Muscle layer of duodenum (tissue), 2 donors: Measurements from ENCODE around the gene PRKAG2.

ENCODE experiments used
- H3K27ac ChIP-seq: one replicate; pipeline ENCODE4 v1.7.0; 2013; ENCODE audit warnings: mild to moderate bottlenecking, low read length
- H3K27me3 ChIP-seq: one replicate; pipeline ENCODE4 v1.7.0; 2013; ENCODE audit warnings: low read depth, mild to moderate bottlenecking, control low read depth, low read length
- H3K36me3 ChIP-seq, 2 donors: one replicate each; pipeline ENCODE4 v1.7.0; 2013; ENCODE audit warnings: low read length in 2 of 2, control low read depth in 1 of 2, mild to moderate bottlenecking in 1 of 2; ENCODE audit not compliant: insufficient read depth in 2 of 2, control insufficient read depth in 1 of 2
- H3K4me1 ChIP-seq, 2 donors: one replicate each; pipeline ENCODE4 v1.7.0; 2013; ENCODE audit warnings: low read length in 2 of 2, mild to moderate bottlenecking in 2 of 2, control low read depth in 1 of 2, moderate library complexity in 1 of 2; ENCODE audit not compliant: insufficient read depth in 2 of 2, control insufficient read depth in 1 of 2
- H3K4me3 ChIP-seq, 2 donors: one replicate each; pipeline ENCODE4 v1.7.0; 2013; ENCODE audit warnings: low read length in 2 of 2, low read depth in 1 of 2, mild to moderate bottlenecking in 1 of 2
- H3K9me3 ChIP-seq, 2 donors: one replicate each; pipeline ENCODE4 v1.7.0; 2013; ENCODE audit warnings: low read length in 2 of 2, control low read depth in 1 of 2, mild to moderate bottlenecking in 1 of 2; ENCODE audit not compliant: control insufficient read depth in 1 of 2
- donor health status: healthy.

The PRKAG2 gene

DNA sequence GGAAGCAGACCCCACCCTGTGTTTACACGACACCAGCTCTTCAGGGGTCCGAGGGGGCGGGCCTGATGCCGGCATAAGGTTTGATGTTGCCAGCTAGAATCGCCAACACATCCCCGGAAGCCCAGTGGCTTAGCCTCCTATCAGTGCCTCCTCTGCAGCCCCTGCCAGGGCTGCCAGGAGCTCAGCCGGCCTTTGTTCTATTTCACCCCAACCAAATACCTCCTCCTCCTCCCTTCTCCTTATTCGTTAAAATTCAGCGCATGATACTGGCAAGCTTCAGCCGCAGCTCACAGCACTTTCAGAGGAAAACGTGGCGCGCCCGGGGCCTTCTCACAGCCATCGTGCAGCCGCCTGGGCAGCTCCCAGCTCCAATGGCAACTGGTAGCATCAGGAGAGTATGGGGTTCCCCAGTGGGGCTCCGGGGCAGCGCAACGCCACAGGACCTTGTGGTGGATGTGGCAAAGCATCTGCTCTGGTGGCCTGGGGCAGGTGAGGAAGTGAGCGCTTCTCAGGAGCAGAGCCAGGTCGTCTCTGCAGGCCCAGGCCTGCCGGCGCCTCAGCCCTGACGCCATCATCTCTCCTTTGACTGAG is 180.9 kb downstream of the PRKAG2 start:
- no peaks in the 10 kb centered on the region for H3K27me3 ChIP-seq
- H3K4me1 ChIP-seq, result peaks cover 6 to 10% of the 10 kb centered on the region in 2 donors
- no peak overlapping the region for H3K4me3 ChIP-seq
- H3K36me3 ChIP-seq, result no peaks in the 10 kb centered on the region
- H3K27ac ChIP-seq, result no peak overlapping the region
- no peaks in the 10 kb centered on the region for H3K9me3 ChIP-seq

DNA sequence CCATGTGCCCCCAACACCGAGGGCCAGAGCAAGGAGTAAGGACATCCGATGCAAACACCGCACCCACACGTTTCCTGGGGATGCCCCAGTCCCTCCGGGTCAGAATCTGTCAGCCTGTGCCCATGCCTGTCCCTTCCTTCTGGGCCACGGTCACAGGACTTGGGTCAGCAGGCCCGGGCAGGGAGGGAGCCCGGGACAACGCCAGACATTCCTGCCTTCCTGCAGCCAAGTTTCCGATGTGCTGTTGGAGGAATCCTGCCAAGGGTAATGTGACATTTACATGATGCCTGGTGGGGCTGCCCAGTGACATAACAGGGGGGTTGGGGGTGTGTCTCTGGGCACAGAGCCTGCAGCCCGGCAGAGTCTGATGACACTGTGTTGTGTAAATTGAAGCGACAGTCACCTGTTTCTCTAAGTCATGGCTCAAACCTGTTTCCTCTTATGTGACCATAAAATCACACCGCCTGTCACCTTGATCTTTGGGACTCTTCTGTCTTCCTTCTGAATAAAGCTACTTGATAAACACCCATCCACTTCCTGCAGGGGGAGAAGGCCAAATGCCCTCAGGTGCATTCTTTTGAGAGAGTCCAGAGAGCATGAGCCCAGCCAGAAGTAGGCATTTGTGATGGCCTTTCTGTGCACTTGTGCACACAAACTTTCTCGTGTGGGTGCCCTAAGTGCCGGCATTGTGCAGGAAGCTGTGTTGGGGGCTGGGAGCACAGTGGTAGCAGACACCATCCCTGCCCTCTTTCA is 181.9 kb downstream of the PRKAG2 start:
- Histone ChIP-seq H3K27ac (no peak overlapping the region), H3K36me3 (no peaks in the 10 kb centered on the region), H3K4me3 (no peak overlapping the region), H3K9me3 (no peaks in the 10 kb centered on the region), H3K4me1 (peaks cover 6 to 10% of the 10 kb centered on the region in 2 donors), H3K27me3 (no peaks in the 10 kb centered on the region)

DNA sequence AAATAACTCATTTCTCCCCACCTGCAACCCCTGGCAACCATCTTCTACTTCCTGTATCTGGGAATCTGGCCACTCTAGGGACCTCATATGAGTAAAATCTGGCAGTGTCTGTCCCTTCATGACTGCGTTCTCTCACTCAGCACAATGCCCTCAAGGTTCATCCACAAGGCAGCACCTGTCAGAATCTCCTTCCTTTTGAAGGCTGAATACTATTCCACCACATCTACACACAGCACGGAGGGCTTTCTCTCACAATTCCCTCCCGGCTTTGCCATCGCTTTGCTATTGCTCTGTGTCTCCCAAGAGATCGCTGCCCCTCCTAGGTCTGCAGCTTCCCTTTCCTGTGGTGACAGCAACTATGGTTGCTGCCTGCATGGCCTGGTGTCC is 182.5 kb downstream of the PRKAG2 start:
- no peaks in the 10 kb centered on the region for H3K27me3 ChIP-seq
- H3K9me3 ChIP-seq, result no peaks in the 10 kb centered on the region
- no peak overlapping the region for H3K4me3 ChIP-seq
- peaks cover 6 to 10% of the 10 kb centered on the region in 2 donors for H3K4me1 ChIP-seq
- H3K27ac ChIP-seq, result no peak overlapping the region
- H3K36me3 ChIP-seq, result no peaks in the 10 kb centered on the region

DNA sequence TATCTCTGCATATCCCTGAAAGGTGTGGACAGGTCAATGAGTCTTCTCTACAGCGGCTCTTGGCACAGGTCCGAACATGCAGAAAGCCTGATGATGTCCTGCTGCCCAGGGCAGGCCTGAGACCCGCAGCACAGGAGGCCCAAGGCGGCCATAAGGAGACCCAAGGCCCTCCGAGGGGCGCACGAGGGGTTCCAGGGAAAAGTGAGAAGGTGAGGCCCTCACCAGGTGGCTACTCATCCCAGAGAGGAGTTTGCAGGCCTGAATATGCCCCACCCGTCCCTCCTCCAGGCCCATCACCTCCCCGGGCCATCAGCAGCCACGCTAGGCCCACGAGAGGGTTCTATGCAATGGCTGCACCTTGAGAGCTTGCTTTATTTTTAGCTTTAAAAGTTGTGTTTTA is 183.8 kb downstream of the PRKAG2 start:
- no peak overlapping the region for H3K4me3 ChIP-seq
- no peaks in the 10 kb centered on the region for H3K27me3 ChIP-seq
- H3K9me3 ChIP-seq, result no peaks in the 10 kb centered on the region
- peaks cover 6 to 10% of the 10 kb centered on the region in 2 donors for H3K4me1 ChIP-seq
- no peaks in the 10 kb centered on the region for H3K36me3 ChIP-seq
- H3K27ac ChIP-seq, result no peak overlapping the region

DNA sequence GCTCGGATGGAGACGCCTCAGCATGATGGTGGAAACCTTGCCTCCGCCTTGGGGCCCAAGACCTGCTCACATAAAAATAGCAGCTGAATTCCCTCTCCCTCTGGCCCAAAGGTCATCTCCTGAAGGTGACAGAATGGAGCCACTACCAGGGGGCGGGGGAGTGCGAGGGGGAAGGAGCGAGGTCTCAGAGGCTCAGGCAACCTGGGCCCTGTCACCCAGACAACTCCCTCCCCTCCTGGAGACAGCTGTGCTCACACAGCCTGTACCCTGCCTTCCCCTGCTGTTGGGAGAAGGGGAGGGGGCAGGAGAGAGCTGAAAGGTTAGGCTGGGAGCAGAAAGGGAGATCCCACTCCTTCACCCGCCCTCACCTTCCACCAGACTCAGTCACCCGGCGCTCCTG is 184.2 kb downstream of the PRKAG2 start:
- Histone ChIP-seq H3K4me1 (peaks cover 7 to 11% of the 10 kb centered on the region in 2 donors), H3K9me3 (no peaks in the 10 kb centered on the region), H3K36me3 (no peaks in the 10 kb centered on the region), H3K27ac (no peak overlapping the region), H3K27me3 (no peaks in the 10 kb centered on the region), H3K4me3 (no peak overlapping the region)

DNA sequence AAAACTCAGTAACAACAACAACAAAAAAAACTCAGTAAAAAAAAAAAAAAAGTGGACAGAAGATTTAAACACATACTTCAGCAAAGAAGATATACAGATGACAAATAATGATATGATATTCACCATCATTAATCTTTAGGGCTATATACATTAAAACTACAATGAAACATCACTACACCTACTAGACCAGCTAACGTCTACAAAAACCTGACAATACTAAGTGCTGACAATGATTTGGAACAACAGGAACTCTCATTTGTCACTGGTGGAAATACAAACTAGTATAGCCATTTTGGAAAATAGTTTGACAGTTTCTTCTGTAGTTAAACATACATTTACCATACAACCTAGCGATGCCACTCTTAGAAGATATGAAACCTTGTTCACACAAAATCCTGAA is 185.5 kb downstream of the PRKAG2 start:
- no peak overlapping the region for H3K27ac ChIP-seq
- H3K9me3 ChIP-seq, result no peaks in the 10 kb centered on the region
- H3K4me1 ChIP-seq, result peaks cover 11 to 15% of the 10 kb centered on the region in 2 donors
- no peaks in the 10 kb centered on the region for H3K36me3 ChIP-seq
- H3K27me3 ChIP-seq, result no peaks in the 10 kb centered on the region
- no peak overlapping the region for H3K4me3 ChIP-seq

DNA sequence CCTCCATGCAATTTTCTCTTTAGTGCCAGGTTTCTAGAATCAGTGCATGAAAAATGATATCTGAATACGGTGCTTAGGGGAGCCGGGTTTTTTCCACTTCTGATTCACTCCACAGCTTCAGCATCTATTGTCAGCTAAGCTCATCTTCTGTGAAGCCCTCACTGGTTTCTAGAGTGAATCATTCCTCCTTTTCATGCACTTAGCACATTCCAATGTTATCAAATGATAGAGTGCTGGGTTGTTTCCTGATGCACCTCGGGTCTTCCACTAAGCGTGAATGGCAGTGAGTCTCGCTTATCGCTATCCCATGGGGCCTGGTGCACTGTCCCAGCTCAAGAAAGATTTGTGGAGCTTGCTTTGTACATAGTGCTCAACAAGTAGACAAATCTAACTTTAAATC is 186.3 kb downstream of the PRKAG2 start:
- Histone ChIP-seq H3K36me3 (no peaks in the 10 kb centered on the region), H3K27me3 (no peaks in the 10 kb centered on the region), H3K4me3 (no peak overlapping the region), H3K9me3 (no peaks in the 10 kb centered on the region), H3K27ac (no peak overlapping the region), H3K4me1 (peaks cover 11 to 14% of the 10 kb centered on the region in 2 donors)

DNA sequence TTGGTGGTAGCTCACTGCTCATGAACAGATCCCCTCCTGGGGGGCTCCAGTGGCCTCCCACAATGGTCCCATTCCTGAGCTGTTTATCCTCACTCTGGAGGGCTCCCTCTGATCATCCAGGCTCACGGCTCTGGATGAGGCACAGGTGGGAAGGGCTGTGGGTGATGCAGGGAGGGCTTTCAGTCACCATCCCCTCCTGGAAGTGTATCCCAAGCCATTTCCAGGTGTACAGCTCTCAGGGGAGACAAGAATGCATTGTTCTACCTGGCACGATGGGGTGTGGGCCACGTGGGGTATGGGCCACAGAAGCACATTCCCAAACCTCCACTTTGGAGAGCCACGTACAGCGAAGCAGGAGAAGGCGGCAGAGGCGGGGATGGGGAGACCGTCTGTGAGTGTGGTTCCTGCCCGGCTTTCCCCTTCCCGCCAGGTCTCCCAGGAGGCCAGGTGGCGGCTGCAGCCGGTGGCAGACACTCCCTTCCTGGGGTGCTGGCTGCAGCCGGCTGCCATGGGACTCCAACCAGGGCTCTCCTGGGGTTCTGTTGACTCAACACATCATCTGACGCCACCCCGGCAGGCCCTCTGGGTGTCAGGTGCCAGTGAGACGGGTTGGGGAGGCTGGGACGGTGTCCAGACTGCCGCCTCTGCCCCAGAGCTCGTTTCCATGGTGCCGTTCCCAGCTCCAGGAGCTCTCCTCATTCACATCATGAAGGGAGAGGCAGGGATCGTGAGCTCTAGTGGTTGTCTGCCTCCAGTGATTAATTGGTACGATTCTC is 187.5 kb downstream of the PRKAG2 start:
- Histone ChIP-seq H3K36me3 (no peaks in the 10 kb centered on the region), H3K4me1 (peaks cover 5% of the 10 kb centered on the region in 2 donors), H3K27ac (peak overlapping the region; percentile 46), H3K4me3 (no peak overlapping the region), H3K9me3 (no peaks in the 10 kb centered on the region), H3K27me3 (no peaks in the 10 kb centered on the region)

DNA sequence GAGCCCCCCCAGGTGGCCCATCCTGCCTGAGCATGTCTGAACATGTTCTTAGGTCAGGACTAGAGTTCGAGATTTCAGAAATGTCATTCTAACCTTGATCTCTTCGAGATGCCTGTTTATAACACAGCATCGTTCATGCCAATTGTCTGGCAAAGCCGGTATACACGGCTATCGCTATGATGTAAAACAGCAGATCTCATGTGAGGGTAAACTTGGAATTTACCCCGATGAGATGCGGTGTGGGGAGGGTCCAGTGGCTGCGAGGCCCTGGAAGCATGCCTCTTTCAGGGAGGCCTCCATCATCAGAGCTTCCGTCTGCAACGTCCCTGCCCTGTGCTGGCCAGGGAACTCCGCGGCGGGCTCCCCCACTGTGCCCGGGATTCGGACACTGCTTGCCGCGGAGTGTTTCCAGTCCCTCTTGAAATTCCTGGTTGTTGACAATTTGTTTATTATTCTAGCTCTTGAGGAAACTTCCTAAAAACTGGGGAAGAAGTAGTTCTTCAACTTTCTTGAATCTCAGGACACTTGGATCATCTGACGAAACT is 188.6 kb downstream of the PRKAG2 start:
- no peak overlapping the region for H3K4me3 ChIP-seq
- H3K27me3 ChIP-seq, result no peaks in the 10 kb centered on the region
- no peaks in the 10 kb centered on the region for H3K9me3 ChIP-seq
- no peak overlapping the region for H3K27ac ChIP-seq
- peaks cover 5% of the 10 kb centered on the region in 2 donors for H3K4me1 ChIP-seq
- no peaks in the 10 kb centered on the region for H3K36me3 ChIP-seq

DNA sequence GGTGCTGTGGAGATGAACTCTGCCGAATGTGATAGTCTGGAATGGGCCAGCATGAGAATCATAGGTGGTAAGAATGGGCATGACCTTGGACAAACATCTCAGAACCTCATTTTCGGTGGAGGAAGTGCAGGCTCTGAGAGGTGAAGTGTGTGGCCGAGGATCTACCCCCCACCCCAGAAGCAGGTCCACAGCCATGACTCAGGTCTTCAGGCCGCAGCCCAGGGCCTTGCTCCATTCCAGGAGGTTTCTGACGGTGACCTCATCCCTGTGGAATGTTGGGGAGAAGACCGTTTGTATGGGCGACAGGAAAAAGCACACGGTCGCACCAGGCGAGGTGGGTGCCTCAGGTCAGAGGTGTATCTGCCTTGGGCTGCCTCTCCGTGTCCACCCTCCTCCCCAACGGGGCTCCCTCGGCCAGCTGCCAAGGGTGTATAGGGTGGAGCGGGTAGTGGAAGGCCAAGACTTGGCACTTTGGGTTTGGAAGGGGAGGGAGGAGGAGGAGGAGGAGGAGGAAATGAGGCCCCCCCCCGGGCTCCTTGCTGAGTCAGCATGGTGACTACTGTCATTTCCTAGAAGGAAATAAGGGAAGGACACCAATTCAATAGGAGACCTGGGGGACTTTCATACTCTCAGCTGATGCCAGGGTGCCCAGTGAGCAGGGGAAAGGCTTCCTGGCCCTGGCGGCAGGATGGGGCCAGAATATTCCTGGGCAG is 189.2 kb downstream of the PRKAG2 start:
- Histone ChIP-seq H3K27ac (peak overlapping the region; percentile 60), H3K4me1 (peaks cover 5% of the 10 kb centered on the region in 2 donors), H3K36me3 (no peaks in the 10 kb centered on the region), H3K9me3 (no peaks in the 10 kb centered on the region), H3K4me3 (no peak overlapping the region), H3K27me3 (no peaks in the 10 kb centered on the region)

DNA sequence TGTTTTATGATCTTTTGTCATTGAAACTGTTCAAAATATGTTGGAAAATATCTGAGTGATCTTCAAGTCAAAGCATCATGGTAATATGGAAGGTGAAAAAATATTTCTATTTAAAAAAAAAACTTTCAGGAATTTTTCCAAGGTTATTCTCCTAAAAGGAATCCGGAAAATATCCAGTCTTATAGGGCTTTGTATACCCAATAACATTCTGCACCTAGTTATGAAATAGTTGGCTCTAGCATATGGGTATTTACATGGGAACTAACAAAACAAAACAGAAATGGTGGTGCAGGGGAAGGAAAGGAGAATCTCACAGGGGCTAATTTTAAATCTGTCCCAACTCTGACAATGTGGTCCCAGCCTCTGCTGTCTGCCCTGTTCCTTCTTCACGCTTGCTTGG is 190.1 kb downstream of the PRKAG2 start:
- Histone ChIP-seq H3K36me3 (no peaks in the 10 kb centered on the region), H3K27me3 (no peaks in the 10 kb centered on the region), H3K9me3 (no peaks in the 10 kb centered on the region), H3K4me3 (no peak overlapping the region), H3K4me1 (peaks cover 5% of the 10 kb centered on the region in 2 donors), H3K27ac (peak overlapping the region; percentile 60)
